Stimulated activated CD8-positive, alpha-beta memory T cell treated with anti-CD3 and anti-CD28 coated beads, Interleukin-12 subunit alpha, Interleukin-12 subunit beta, amount 100 ng/mL, for 1 hour (primary cell): Measurements from ENCODE around the gene MAGI1.

Experiments
- DNase-seq: peaks from one replicate; pipeline ENCODE4 v3.0.0-alpha.2; 2020; ENCODE audit warnings: low read depth

The MAGI1 gene

DNA sequence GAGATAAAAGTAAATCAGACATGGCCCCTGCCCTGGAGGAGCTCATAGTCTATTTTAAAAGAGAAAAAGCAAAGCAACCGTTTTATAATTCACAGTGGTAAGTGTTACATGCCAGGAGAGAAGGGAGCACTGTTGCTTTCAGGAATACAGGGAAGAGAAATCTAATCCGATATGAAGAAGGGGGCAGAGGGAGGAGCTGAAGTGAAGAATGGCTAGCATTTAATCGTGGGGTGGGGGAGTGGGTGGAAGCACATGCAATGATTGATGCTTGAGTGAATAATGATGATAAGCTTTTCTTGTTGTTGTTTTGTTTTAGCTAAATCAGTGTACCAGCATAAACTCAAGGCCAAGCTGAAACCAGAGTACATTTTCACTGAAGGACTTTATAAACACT lies 629.5 kb downstream of the MAGI1 start:
- DNase-seq = no peak

DNA sequence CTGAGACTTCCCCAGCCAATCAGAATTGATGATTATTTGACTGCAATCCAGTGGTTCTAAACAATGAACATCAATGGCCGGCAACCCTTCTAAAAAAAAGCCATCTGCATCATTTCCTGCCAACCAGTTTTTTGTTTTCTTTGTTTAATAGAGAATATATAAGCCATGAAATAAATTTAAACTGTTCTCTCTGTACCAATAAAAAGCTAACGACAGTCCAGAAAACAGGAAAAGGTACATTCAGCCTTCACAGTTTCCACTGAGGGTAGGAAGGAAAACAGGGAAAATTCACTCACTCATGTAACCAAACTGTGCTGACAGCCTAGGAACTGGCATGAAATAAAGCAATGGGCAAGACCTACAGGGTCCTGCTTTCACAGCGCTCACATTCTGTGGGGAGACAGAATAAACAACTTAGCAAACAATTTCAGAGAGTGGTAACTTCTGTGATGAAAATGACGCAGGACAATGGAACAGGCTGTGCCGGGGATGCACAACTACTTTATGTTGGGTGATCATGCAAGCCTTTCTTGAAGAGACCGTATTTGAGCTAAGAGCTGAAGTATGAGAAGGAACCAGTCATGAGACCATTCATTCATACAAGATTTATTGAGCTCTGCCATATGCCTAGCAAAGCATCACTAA lies 630.1 kb downstream of the MAGI1 start:
- DNase-seq = no peak

DNA sequence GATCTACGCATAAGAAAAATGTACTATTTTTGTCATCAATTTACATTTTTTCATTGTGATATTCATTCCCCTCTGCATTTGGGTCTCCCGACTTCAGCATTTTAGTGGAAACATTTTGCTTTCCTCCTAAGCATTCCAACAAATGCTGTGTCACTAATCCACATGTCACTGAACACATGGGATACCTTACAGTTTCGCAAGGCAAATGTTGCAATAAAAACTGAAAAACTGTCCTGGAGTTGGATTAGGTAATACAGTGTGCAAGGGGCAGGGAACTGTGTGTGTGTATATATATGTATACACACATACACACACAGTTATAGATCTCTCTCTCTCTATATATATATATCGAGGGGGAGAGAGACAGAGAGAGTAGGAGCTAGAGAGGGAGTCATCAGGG lies 632.2 kb downstream of the MAGI1 start:
- no peak for DNase-seq

DNA sequence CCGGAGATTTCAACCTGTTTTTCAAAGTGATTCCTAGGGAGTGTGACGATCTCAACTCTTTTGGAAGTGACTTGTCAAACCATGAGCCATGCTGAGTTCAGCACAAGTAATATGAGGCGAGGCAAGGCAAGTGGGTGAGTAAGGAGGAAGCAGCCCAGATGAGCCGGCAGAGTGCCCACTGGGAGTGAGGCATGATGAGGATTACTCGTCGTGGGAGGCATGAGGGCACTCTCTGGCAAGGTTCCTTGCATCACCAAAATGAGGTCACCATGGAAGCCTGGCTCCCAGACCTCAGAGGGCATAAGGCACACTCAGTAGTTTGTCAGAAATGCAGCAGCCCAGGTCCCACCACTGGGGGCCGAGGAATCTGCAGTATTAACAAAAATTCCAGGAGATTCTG lies 636.1 kb downstream of the MAGI1 start:
- no peak for DNase-seq

DNA sequence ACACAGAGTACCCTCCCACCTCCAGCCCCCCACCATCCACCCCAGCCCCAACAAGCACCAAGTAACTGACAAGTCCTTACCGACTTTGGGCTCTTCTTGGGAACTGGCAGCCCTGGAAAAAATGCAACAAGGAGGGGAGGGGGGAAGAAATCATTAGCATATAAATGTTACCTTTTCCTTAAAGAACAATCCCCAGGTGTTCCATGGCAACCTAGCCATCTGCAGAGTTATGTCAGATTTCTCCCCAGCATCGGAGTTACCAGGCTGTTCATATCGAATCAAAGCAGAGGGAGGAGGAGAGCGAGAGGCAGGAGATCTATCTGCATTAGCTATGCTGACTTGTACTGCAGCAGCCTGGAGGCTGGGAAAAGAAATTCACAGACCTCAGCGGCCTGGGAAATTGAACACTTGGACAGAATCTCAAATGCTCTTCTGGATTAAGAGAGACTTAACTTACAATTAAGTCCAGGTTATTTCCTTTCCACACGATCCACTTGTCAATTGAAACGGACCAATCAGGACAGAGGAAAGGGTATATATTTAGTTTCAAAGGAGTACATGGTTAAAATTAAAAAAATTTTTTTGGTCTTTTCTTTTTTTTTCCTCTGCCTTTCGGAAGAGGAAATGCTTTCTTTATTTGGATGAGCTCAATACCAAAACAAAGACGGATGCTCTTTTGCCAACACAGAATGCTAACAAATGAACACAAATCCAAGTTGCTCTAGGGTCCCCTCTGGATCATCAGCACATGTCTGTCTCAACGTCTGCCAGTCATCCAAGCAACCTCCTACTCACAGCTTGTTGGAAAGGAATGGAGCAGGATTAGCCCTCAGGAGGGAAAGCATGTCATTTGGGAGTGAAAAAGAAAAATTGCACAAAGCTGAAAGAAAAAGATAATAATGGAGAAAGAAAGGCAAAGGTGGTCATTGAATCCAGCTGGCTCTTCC lies 637.1 kb downstream of the MAGI1 start:
- DNase-seq = no peak

DNA sequence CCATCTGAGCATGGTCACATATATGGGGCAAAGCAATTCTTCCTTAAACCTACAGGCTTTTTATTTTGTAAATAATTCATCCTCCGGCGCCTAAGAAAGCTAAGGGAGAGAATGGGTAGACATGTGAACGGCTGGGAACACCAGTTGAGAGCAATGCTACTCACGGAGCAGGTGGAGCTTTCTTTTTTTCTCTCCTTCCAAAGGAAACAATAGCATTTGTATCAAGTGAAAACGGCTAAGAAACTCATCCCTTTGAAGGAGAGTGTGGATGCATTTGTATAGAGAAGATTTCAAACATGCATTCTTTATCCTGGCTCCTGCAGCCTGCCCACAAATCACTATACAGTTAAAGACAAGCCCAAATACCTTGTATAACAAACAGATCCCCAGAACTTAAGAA lies 637.8 kb downstream of the MAGI1 start:
- DNase-seq = no peak

DNA sequence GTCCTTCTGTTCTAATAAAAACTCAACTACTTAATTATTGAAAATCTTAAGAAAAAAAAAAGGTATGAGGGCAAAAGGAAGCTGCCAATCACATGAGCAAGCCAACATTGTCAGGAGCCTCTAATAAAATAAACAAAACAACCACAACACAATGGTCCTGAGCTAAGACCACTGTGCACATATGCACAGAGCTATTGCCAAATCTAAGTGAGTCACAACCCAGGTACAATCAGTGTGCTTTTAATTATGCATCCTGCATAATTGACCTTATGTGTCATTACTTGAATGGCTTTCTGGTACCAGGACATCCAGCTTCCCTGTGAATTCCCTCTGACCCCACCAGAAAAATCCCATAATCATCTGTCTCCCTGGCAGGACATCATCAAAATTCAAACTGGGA lies 639.8 kb downstream of the MAGI1 start:
- no peak for DNase-seq

DNA sequence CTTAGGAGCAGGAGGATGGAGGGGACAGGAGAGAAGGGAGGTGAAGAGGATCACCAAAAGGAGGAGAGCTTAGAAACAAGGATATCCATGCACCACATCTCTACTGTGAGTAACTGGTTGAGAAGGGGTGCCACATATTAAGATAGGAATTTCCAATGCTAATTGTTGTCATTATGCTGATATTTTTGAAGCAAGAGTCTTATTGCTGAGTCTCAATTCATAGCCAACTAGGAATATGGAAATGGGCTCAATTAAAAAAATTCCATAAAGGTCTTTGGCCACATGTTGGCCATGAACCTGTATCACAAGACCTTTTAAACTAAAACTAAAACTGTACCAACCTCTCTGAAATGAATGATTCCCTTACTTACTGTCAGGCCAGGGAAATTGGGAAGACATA lies 642.6 kb downstream of the MAGI1 start:
- no peak for DNase-seq

DNA sequence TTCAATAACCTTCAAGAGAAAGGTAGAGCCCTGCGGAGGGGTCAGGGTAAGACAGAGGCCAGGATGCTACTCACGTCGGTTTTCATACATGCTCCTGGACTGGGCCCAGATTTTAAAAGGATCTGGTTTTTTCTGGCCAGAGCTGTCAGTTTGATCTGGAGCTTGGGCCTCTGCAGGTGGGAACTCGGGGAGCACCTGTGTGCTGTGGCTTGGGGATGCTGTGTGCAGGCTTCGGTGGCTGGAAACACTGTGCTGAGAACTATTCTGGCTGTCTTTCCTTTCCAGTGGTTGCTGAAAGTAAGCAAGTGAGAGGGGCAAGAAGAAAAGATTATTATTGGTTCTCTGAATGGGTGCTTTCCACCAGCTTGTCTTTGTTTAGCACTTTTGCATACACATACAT lies 647.6 kb downstream of the MAGI1 start:
- no peak for DNase-seq

DNA sequence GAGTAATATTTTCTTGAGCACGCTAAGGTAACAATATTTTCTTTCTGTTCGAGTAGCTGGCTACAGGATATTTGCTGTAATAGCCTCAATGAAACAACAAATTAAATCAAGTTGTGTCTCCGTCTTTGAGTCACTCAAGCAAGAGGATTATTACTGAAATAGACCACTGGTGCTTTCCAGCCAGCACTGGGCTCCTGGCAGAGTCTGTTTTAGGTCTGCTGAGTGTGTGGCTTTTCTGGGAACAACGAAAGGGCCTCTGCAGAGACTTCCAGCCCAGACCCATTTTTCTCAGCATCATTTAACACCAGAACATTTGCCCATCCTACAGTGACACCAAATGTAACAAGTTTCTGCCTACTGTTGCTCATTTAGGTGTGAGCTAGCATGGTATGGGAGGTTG lies 652.9 kb downstream of the MAGI1 start:
- DNase-seq = no peak

DNA sequence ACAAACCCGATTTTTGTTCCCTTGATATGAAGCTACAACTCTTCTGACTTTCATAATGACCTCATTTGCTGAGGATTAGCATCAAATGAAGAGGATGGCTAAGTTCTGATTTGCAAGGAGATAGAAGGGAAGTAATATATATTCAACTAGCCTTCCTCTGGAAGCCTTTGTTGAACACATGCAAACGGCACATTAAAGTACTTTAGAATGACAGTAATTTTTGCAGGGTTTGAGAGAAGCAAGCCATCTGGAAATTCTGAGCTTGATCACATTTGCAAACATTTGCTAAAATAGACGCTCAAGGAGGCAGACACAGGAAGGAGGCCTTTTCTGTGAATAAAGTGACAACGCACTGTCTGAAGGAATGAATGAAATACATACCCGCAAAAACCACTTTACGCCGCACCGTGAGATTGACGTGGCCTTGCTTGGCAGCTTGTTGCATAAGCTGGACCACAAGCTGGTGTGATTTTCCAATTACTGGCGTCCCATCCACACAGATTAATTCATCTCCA lies 657.2 kb downstream of the MAGI1 start:
- DNase-seq = no peak

DNA sequence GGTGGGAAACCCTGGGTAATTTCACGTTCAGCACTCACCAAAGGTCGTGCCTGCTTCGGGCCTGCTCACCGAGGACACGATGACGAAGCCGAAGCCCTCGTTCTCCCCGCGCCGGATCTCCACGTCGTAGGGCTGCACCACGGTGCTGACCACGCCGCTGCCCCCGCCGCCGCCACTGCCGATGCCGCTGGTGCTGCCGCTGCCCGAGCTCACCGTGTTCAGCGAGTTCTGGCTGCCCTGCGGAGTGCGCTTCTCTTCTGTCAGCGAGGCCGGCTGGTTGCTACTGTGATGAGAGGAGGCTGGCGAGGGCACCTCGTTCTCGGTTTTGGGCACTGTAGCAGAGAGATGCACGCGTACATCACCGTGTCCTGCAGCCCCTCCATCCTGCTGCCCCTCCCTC lies 659.5 kb downstream of the MAGI1 start:
- no peak for DNase-seq

DNA sequence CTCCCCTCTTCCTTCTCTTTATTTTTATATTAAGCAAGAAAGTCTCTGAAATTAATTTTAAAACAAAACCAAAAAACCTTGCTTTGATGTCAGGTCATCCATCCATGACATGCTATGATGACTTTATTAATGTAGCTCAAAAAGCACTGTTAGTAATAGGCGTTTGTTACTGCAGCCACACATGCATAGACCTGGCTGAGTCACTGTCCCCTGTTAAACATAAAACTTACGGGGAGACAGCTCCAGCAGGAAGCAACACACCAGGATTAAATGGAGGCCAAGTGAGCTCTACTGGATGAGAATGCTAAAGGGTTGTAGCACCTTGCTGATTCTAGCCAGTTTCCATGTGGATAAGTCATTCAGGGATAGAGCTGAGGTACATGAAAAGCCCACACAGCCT lies 661.1 kb downstream of the MAGI1 start:
- no peak for DNase-seq

DNA sequence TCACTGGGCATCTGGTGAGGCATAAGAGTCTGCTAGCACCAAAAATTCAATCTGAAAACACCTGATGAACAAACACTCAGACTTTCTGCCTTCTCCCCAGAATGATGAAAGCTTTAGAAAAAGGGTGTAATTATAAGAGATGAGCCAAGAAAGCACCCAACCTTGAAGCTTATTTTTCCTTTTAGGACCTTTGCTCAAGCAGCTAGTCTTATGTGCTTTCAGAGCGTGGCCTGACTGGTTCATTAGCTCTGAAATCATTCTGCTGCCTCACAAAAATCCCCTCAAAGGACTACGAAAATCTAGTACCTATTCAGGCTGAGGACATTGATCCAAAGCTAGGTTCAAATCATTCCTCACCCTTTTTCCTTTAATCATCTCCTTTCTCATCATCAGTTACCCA lies 662.3 kb downstream of the MAGI1 start:
- no peak for DNase-seq

DNA sequence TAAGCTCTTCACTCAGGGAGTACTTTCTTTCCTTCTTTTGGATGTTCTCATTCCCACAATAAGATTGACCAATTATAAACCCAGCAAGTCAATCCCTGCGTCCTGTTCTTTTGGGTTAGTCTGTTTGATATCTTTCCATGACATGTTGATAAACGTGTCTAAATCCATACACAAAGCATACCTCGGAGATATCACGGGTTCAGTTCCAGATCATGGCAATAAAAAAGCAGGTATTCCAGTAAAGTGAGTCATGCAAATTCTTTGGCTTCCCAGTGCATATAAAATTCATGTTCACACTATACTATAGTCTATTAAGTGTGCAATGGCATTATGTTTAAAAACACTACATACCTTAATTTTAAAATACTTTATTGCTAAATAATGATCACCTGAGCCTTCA lies 667.7 kb downstream of the MAGI1 start:
- no peak for DNase-seq

DNA sequence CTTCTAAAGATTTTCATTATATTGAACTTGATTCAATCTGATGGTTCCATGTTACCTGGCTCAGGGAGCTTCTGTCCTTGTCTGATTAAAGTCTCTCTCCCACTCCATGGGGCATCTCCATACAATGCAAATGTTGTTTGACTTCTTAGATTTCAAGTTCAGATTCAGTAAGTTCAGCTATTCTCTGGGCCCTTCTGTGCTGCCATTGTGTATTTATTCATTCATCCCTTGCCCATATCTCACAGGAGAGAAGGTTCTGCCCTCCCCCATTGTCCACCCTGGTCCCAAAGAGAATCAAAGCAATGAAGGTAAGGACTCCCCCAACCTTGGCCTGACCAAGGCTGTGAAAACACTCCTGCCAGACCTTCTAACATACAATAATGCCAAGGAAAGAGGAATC lies 669.9 kb downstream of the MAGI1 start:
- DNase-seq = no peak

DNA sequence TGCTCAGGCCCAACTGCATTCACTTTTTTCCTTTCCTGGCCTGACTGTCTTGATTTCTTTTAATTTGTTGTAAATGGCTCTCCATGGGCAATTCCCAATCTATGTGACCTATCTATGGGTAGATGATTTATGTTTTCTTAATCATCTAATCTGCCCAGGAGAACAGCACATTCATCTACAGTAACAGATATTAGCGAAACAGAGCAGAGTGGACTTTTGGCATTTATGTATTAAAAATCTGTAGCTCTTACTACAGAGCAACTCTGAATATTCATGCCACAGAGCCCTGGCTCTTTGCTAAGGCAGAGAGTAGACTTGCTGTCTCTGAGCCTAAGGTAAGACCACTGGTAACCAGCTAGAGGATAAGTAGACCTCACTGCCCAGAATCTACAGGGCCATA lies 676.0 kb downstream of the MAGI1 start:
- no peak for DNase-seq

DNA sequence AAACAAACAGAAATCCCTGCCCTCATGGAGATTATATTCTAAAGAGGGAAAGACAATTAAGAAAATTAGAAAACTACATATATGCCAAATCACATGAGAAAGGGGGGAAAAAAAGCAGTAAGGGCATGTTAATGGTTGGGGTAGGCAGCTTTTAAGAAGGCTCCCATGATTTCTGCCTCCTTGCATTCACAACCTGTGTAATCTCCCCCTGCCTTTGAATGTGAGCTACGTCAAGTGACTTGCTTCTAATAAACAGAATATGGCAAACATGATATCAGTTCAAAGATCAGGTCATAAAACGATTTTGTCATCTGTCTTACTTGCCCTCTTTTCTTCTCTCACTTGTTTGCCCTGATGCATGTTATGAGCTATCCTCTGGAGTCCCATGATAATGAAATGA lies 677.3 kb downstream of the MAGI1 start:
- DNase-seq = no peak

DNA sequence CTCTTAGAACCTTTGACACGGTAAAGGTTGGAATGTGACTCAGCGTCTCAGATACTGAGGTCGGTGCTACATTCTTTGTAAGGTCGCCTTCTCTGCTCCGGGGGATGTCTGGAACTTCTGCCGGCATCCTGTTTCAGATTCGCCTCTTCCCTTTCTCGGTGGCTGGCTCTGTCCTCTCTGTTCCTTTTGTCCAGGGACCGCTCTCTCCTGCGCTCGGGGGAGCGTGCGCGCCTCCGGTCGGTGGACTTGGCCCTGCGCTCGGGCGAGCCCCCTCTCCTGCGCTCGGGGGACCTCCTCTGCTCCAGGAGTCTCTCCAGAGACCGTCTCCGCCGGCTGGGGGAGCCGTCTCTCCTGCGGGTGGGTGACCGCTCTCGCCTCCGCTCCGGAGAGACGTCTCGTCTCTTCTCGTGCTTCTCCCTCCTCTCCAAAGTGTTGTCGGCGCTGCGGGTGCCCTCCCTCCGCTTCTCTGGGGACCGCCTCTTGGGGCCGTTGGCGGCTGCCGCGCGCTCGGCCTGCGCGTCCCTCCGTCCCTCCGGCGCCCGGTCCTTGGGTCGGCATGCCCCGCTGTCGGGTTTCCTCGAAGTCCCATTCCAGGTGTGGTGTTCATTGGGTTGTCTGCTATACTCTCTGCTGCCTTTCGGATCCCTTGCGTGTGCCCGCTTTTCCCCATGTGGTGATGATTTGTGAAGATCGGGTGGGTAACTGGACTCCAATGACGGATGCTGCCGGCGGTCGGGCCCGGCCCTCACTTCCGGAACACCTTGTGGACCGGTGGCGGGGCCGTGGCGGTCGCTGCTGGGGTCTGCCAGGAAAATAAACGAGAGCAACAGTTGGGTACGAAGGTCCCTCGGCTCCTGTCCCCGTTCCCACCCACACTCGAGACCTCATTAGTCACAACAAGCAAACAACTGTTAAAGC lies 682.1 kb downstream of the MAGI1 start:
- DNase-seq = no peak

DNA sequence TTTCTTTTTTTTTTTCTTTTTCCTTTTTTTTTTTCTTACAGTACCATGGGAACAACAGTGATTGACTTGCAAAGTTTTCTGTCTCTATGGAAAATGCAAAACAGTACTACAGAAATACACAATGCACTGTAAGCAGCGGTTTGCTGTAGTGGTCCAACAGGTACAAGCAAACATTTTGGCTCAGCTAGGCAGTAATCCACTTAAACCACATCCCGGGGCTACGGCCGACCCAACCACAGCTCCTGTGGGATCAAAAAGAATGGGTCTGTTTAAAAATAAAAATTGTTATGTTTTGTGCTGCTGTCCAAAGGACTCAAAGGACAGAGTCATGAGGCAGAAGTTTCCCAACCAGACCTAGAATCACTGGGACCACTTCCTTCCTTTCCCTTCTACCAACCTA lies 683.8 kb downstream of the MAGI1 start:
- no peak for DNase-seq

DNA sequence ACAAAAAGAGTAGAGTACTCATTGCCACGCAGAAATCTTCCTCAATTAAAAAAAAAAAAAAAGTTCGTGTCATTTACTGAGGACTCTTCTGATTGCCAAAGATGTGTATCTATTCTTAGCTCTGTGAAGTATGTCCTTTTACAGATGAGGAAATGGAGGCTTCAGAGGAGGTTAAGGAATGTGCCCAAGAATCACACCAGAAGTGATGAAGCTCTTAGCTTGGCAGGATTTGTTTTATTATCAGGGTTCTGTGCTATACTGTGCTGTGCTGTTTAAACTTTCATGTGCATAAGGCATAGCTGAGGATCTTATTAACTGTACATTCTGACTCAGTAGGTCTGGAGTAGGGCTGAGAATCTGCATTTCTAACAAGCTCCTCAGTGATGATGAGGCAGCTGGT lies 685.8 kb downstream of the MAGI1 start:
- DNase-seq = no peak

DNA sequence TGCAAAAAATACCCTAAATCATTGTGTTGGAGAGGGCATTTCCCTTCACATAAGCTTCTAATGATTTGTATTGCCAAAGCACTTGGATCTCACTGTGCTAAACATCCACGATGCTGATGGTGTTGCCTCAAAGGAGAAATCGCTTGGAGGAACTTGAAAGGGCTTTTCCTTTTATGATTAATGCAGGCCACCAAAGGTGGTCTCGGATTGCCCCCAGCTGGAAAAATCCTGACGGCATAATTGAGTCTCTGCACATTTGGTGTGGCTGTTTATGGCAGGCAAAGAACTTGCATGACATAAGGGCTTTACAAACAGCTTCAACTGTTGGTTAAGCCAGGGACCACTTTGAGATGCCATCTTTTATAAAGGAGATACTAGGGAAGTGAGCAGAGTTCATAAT lies 687.0 kb downstream of the MAGI1 start:
- no peak for DNase-seq
